NCI-H1694 treated with DMSO at 0.1 percent for 48 hours (cell line): ENCODE results near the gene EIF5A.

Source experiments
- DNase-seq: peaks from one replicate; lab custom pipeline; 2025; lab: John Stamatoyannopoulos, UW

Gene EIF5A

GRCh38 chr17:7313088-7313889, 5.9 kb downstream of the EIF5A start:
- DNase-seq = no peak

GRCh38 chr17:7313890-7314718, 6.7 kb downstream of the EIF5A start:
- DNase-seq = no peak

GRCh38 chr17:7314719-7315569, 7.5 kb downstream of the EIF5A start, which contains the start of gene GPS2:
Gene GPS2, minus strand, starts transcription at chr17:7315360. Its CDS starts 308 bp downstream, at chr17:7315052.
- peak; percentile 28 for DNase-seq

GRCh38 chr17:7315570-7316235, 8.3 kb downstream of the EIF5A start:
- no peak for DNase-seq

GRCh38 chr17:7317161-7317803, 9.9 kb downstream of the EIF5A start:
- DNase-seq = no peak

GRCh38 chr17:7318121-7318860, 10.9 kb downstream of the EIF5A start:
- no peak for DNase-seq

GRCh38 chr17:7321466-7321865, 14.0 kb downstream of the EIF5A start:
- DNase-seq = no peak

- DNase-seq = no peak
Measured at GRCh38 chr17:7322520-7323194, 15.2 kb downstream of the EIF5A start.

GRCh38 chr17:7323731-7324437, 16.5 kb downstream of the EIF5A start:
- peak; percentile 13 for DNase-seq

- no peak for DNase-seq
Measured at GRCh38 chr17:7324438-7324779, 17.0 kb downstream of the EIF5A start.

GRCh38 chr17:7325031-7325528, 17.7 kb downstream of the EIF5A start:
- no peak for DNase-seq

GRCh38 chr17:7326186-7326585, 18.8 kb downstream of the EIF5A start:
- no peak for DNase-seq

- no peak for DNase-seq
Measured at GRCh38 chr17:7327056-7327455, 19.6 kb downstream of the EIF5A start.

- DNase-seq = no peak
Measured at GRCh38 chr17:7327501-7327900, 20.1 kb downstream of the EIF5A start.

- DNase-seq = no peak
Measured at GRCh38 chr17:7328009-7328408, 20.6 kb downstream of the EIF5A start.

GRCh38 chr17:7328840-7329373, 21.5 kb downstream of the EIF5A start, which contains the start of gene NEURL4:
Gene NEURL4, minus strand, starts transcription at chr17:7329335. Its CDS starts 23 bp downstream, at chr17:7329312.
- no peak for DNase-seq

- peak; percentile 99 for DNase-seq
Measured at GRCh38 chr17:7329374-7329996, 22.1 kb downstream of the EIF5A start.

- peak; percentile 85 for DNase-seq
Measured at GRCh38 chr17:7329997-7330637, 22.7 kb downstream of the EIF5A start.
